B cell (primary cell): ENCODE data around the gene ASTN2. TPM values are rescaled to one million over a fixed set of nuclear protein-coding genes. Genes with fewer than 3 reads are reported as not detected.

Experiments
- ATAC-seq: fragments of 200-7000 bp; cut with Tn5 transposase; one replicate; pipeline ENCODE4 v1.10.0; 2021; ENCODE audit warnings: low read depth, mild to moderate bottlenecking, moderate number of reproducible peaks, moderate library complexity
- CTCF ChIA-PET: fragments of 350-600 bp; sonication (Branson Sonifier 250); formaldehyde crosslinking; loops from one replicate; lab custom pipeline; 2021; ENCODE audit warnings: antibody characterized with exemption, inconsistent platforms; lab: Charles Lee
- POLR2A ChIA-PET: fragments of 350-600 bp; sonication (Branson Sonifier 250); formaldehyde crosslinking; loops from one replicate; lab custom pipeline; 2021; ENCODE audit warnings: antibody characterized with exemption; lab: Charles Lee
- DNase-seq: peaks from one replicate; pipeline ENCODE4 v3.0.0; 2013
- H2AFZ ChIP-seq: 2 replicates; pipeline ENCODE4 v1.6.1; 2012; ENCODE audit warnings: mild to moderate bottlenecking, low read depth, low read length; ENCODE audit not compliant: insufficient read depth, poor library complexity, severe bottlenecking
- H3K27ac ChIP-seq, 2 donors: 1 replicate in 1 of 2; 2 replicates in 1 of 2; pipeline ENCODE4 v1.5.1; 2012 to 2013; ENCODE audit warnings: low read length in 2 of 2, mild to moderate bottlenecking in 2 of 2, moderate library complexity in 1 of 2
- H3K27me3 ChIP-seq, 4 experiments: fragments of 200-600 bp in 1 of 4; sonication (generic) in 1 of 4; replicated peaks in 1 of 4; 1 replicate in 2 of 4; 2 replicates in 2 of 4; pipeline versions ENCODE4 v1.6.1 to v1.7.0; 2013 to 2016; ENCODE audit warnings: low read length in 3 of 4, mild to moderate bottlenecking in 2 of 4, mixed read lengths in 1 of 4, moderate library complexity in 1 of 4; ENCODE audit not compliant: insufficient read depth in 4 of 4, control insufficient read depth in 3 of 4; ENCODE audit errors: control extremely low read depth in 1 of 4
- H3K36me3 ChIP-seq, 2 experiments: replicated peaks in 1 of 2; 1 replicate in 1 of 2; 2 replicates in 1 of 2; pipeline versions ENCODE4 v1.6.1 to v1.7.1; 2013; ENCODE audit warnings: low read length in 1 of 2; ENCODE audit not compliant: insufficient read depth in 2 of 2, control insufficient read depth in 1 of 2; ENCODE audit errors: control extremely low read depth in 1 of 2, extremely low read depth in 1 of 2
- H3K4me1 ChIP-seq, 2 donors: fragments of 200-600 bp in 1 of 2; sonication (generic) in 1 of 2; 1 replicate in 1 of 2; 2 replicates in 1 of 2; pipeline versions ENCODE4 v1.5.1 to v1.6.1; 2013 to 2017; ENCODE audit warnings: low read length in 2 of 2; ENCODE audit not compliant: control insufficient read depth in 2 of 2, insufficient read depth in 2 of 2
- H3K4me2 ChIP-seq: replicated peaks from 2 replicates; pipeline ENCODE3; 2012; ENCODE audit warnings: mild to moderate bottlenecking, low read depth, low read length; ENCODE audit not compliant: poor library complexity, severe bottlenecking
- H3K4me3 ChIP-seq, 5 experiments: fragments of 200-600 bp in 1 of 5; sonication (generic) in 1 of 5; 1 replicate in 3 of 5; 2 replicates in 2 of 5; pipeline versions ENCODE4 v1.5.1 to v1.7.0; 2011 to 2016; ENCODE audit warnings: low read length in 4 of 5, mild to moderate bottlenecking in 4 of 5, low read depth in 2 of 5, control low read depth in 1 of 5, moderate library complexity in 1 of 5; ENCODE audit not compliant: insufficient read depth in 1 of 5; ENCODE audit errors: control extremely low read depth in 1 of 5, extremely low read depth in 1 of 5
- H3K79me2 ChIP-seq: fragments of 200-600 bp; sonication (generic); one replicate; pipeline ENCODE4 v1.6.0; 2016; ENCODE audit warnings: low read length; ENCODE audit not compliant: control insufficient read depth, insufficient read depth
- H3K9ac ChIP-seq: fragments of 200-600 bp; sonication (generic); 2 replicates; pipeline ENCODE4 v1.6.1; 2017; ENCODE audit warnings: mild to moderate bottlenecking, low read length, moderate library complexity
- H3K9me3 ChIP-seq, 3 donors: one replicate each; pipeline versions ENCODE4 v1.6.1 to v1.7.1; 2013; ENCODE audit warnings: low read length in 2 of 3; ENCODE audit not compliant: control insufficient read depth in 2 of 3, insufficient read depth in 1 of 3; ENCODE audit errors: control extremely low read depth in 1 of 3
- H4K20me1 ChIP-seq: 2 replicates; pipeline ENCODE4 v1.6.0; 2012; ENCODE audit warnings: mild to moderate bottlenecking, low read length; ENCODE audit not compliant: insufficient read depth, control insufficient read depth, poor library complexity, severe bottlenecking
- H3K27ac Mint-ChIP-seq: one replicate; pipeline ENCODE4 v1.8.0; 2021; ENCODE audit warnings: mixed read lengths
- H3K27me3 Mint-ChIP-seq: one replicate; pipeline ENCODE4 v1.8.0; 2021; ENCODE audit warnings: mixed read lengths
- H3K4me1 Mint-ChIP-seq: one replicate; pipeline ENCODE4 v1.8.0; 2021; ENCODE audit warnings: mixed read lengths
- H3K4me3 Mint-ChIP-seq: one replicate; pipeline ENCODE4 v1.8.0; 2021; ENCODE audit warnings: mixed read lengths
- H3K9me3 Mint-ChIP-seq: one replicate; pipeline ENCODE4 v1.8.0; 2022; ENCODE audit warnings: mixed read lengths; ENCODE audit not compliant: insufficient read depth
- EZH2 ChIP-seq: IDR thresholded peaks from 2 replicates; pipeline ENCODE4 v1.6.1; 2012; ENCODE audit warnings: borderline replicate concordance, low read depth, mild to moderate bottlenecking, moderate library complexity, low read length; ENCODE audit not compliant: insufficient read depth, poor library complexity, severe bottlenecking
- WGBS: methylation state at CpG from one replicate; pipeline ENCODE4 v1.1.5; 2013; ENCODE audit warnings: missing lambda C conversion rate; ENCODE audit not compliant: insufficient coverage; 5-methylcytosine and 5-hydroxymethylcytosine counted together
- intact Hi-C: fragments of 100-400 bp; cut with micrococcal nuclease; formaldehyde crosslinking; loops from one replicate; pipeline ENCODE4 v1.10.0; 2022
- polyA plus RNA-seq: library from polyadenylated mRNA; depleted of rRNA; stranded (reverse); fragments of >200 nt; gene quantifications from 2 replicates; pipeline ENCODE4 v1.2.3, GENCODE V29; 2012
- total RNA-seq, 2 donors: library from RNA; stranded (reverse); fragments of 120-200 nt in 1 of 2; gene quantifications; 1 replicate in 1 of 2; 2 replicates in 1 of 2; pipeline versions ENCODE4 v1.2.3 to v1.2.4, GENCODE V29; 2013 to 2022
- TF ChIP-seq, protein P1 (sequence below): fragments of 200-600 bp; IDR thresholded peaks from one replicate; pipeline ENCODE4 v1.8.0; 2022; ENCODE audit warnings: antibody characterized with exemption, mild to moderate bottlenecking

ASTN2 gene
- total and polyA plus RNA-seq, 2 donors (not counting 1 experiment from before 2014, with no cell fraction given) = 1.2 to 3.6 TPM

DNA sequence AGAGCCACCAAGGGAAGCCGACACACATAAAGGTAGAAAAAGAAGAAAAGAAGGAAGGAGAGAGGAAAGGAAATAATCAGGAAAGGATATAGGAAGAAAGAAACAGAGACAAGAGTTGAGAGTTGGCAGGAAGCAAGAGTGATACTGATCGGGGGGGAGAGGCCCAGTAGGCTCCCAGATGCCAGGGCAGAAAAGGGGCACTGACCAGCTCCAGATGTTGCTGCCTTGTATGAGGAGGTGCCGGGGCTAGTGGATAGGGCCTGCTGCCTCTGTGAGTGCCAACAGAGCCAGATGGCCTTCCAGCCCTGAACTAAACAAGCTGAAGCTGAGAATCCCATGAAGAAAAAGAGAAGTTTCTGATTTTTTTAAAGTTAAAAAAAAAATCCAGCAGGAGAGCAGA lies 809.8 kb downstream of the ASTN2 start:
- Histone ChIP-seq H3K36me3 (no peaks in the 10 kb centered on the region), H3K9ac (no peak overlapping the region), H3K4me1 (no peaks in the 10 kb centered on the region), H3K27ac (no peak overlapping the region), H3K4me3 (no peak overlapping the region), H3K79me2 (no peaks in the 10 kb centered on the region), H2AFZ (no peak overlapping the region), H4K20me1 (no peaks in the 10 kb centered on the region), H3K9me3 (no peaks in the 10 kb centered on the region), H3K27me3 (no peaks in the 10 kb centered on the region), H3K4me2 (no peak overlapping the region)
- DNase-seq = no peak
- ATAC-seq = no peak
- TF ChIP-seq EZH2 = no peak
- TF ChIP-seq, protein P1, sequence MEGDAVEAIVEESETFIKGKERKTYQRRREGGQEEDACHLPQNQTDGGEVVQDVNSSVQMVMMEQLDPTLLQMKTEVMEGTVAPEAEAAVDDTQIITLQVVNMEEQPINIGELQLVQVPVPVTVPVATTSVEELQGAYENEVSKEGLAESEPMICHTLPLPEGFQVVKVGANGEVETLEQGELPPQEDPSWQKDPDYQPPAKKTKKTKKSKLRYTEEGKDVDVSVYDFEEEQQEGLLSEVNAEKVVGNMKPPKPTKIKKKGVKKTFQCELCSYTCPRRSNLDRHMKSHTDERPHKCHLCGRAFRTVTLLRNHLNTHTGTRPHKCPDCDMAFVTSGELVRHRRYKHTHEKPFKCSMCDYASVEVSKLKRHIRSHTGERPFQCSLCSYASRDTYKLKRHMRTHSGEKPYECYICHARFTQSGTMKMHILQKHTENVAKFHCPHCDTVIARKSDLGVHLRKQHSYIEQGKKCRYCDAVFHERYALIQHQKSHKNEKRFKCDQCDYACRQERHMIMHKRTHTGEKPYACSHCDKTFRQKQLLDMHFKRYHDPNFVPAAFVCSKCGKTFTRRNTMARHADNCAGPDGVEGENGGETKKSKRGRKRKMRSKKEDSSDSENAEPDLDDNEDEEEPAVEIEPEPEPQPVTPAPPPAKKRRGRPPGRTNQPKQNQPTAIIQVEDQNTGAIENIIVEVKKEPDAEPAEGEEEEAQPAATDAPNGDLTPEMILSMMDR = no peak
- H3K4me1 Mint-ChIP-seq = no peaks in the 10 kb centered on the region
- CTCF ChIA-PET = no interaction called here
- POLR2A ChIA-PET = no interaction called here
- intact Hi-C loops = no loop called here
- no peaks in the 10 kb centered on the region for H3K27me3 Mint-ChIP-seq
- no peak overlapping the region for H3K4me3 Mint-ChIP-seq
- no peak overlapping the region for H3K27ac Mint-ChIP-seq
- no peaks in the 10 kb centered on the region for H3K9me3 Mint-ChIP-seq
- WGBS = 91% methylated on average over 3 of the region's 3 CpGs

- no peak for DNase-seq
- Histone ChIP-seq H3K27ac (no peak overlapping the region), H2AFZ (no peak overlapping the region), H3K4me2 (no peak overlapping the region), H3K9me3 (no peaks in the 10 kb centered on the region), H3K9ac (no peak overlapping the region), H3K36me3 (no peaks in the 10 kb centered on the region), H3K27me3 (no peaks in the 10 kb centered on the region), H3K4me1 (no peaks in the 10 kb centered on the region), H3K79me2 (no peaks in the 10 kb centered on the region), H3K4me3 (no peak overlapping the region), H4K20me1 (no peaks in the 10 kb centered on the region)
- ChIA-PET CTCF (no interaction called here), POLR2A (no interaction called here)
- intact Hi-C loops = no loop called here
- Mint-ChIP-seq H3K4me3 (no peak overlapping the region), H3K9me3 (no peaks in the 10 kb centered on the region), H3K4me1 (no peaks in the 10 kb centered on the region), H3K27ac (no peak overlapping the region), H3K27me3 (no peaks in the 10 kb centered on the region)
- TF ChIP-seq, protein P1 = no peak
- no peak for TF ChIP-seq EZH2
- WGBS = 100% methylated on average over 2 of the region's 2 CpGs
- ATAC-seq = no peak
These were observed 810.6 kb downstream of the ASTN2 start for GRCh38 chr9:116604251-116604650.
